ENCODE measurements around the gene VEPH1. TPM values are rescaled to one million over a fixed set of nuclear protein-coding genes. Genes with fewer than 3 reads are reported as not detected.

The VEPH1 gene
- total RNA-seq, 1 experiment from 2014 or later = 0.32 TPM

GRCh38 chr3:157459706-157460105, 43.5 kb downstream of the VEPH1 start:
- ChIA-PET POLR2A (ENCODE audit: low non-redundant PET) (no interaction called here), CTCF (no interaction called here)
- Histone ChIP-seq H3K4me1 (ENCODE audit: insufficient read depth, low read length, poor library complexity, severe bottlenecking) (no peaks in the 10 kb centered on the region), H3K4me3 (ENCODE audit: low read depth, low read length, poor library complexity, severe bottlenecking) (no peak overlapping the region), H3K9me3 (ENCODE audit: low read depth, low read length, poor library complexity, severe bottlenecking) (no peaks in the 10 kb centered on the region), H3K27ac (ENCODE audit: low read depth, low read length, poor library complexity, severe bottlenecking) (no peak overlapping the region), H3K27me3 (replicated peaks; ENCODE audit: insufficient read depth, low read depth, low read length, poor library complexity) (peaks cover 28% of the 10 kb centered on the region), H3K36me3 (ENCODE audit: insufficient read depth, low read length, poor library complexity, severe bottlenecking) (no peaks in the 10 kb centered on the region)
- intact Hi-C loops (cut with micrococcal nuclease; ENCODE audit: unreplicated experiment) = no loop called here
- DNase-seq (ENCODE audit: low spot score) = no peak
- no peak for TF ChIP-seq EZH2 (IDR thresholded peaks at IDR 0.05; ENCODE audit: borderline replicate concordance, low read depth, low read length, poor library complexity, severe bottlenecking)
- no peak for TF ChIP-seq CTCF (conservative IDR thresholded peaks at IDR 0.05; ENCODE audit: low read depth, low read length)
- BruUV-seq (replicated peaks) = no TSS peak

- no peak for DNase-seq (ENCODE audit: low spot score)
- H3K36me3 ChIP-seq (ENCODE audit: insufficient read depth, low read length, poor library complexity, severe bottlenecking) = no peaks in the 10 kb centered on the region
- H3K4me1 ChIP-seq (ENCODE audit: insufficient read depth, low read length, poor library complexity, severe bottlenecking) = no peaks in the 10 kb centered on the region
- TF ChIP-seq CTCF (conservative IDR thresholded peaks at IDR 0.05; ENCODE audit: low read depth, low read length) (no peak), EZH2 (IDR thresholded peaks at IDR 0.05; ENCODE audit: borderline replicate concordance, low read depth, low read length, poor library complexity, severe bottlenecking) (no peak)
- no peak overlapping the region for H3K27ac ChIP-seq (ENCODE audit: low read depth, low read length, poor library complexity, severe bottlenecking)
- peaks cover 19% of the 10 kb centered on the region for H3K27me3 ChIP-seq (replicated peaks; ENCODE audit: insufficient read depth, low read depth, low read length, poor library complexity)
- H3K4me3 ChIP-seq (ENCODE audit: low read depth, low read length, poor library complexity, severe bottlenecking) = no peak overlapping the region
- intact Hi-C loops (cut with micrococcal nuclease; ENCODE audit: unreplicated experiment) = no loop called here
- no TSS peak for BruUV-seq (replicated peaks)
- POLR2A ChIA-PET (ENCODE audit: low non-redundant PET) = no interaction called here
- CTCF ChIA-PET = no interaction called here
- no peaks in the 10 kb centered on the region for H3K9me3 ChIP-seq (ENCODE audit: low read depth, low read length, poor library complexity, severe bottlenecking)
Observed at GRCh38 chr3:157453824-157454223, 49.4 kb downstream of the VEPH1 start.

GRCh38 chr3:157452097-157452496, 51.1 kb downstream of the VEPH1 start:
- intact Hi-C loops (cut with micrococcal nuclease; ENCODE audit: unreplicated experiment) = no loop called here
- TF ChIP-seq EZH2 (IDR thresholded peaks at IDR 0.05; ENCODE audit: borderline replicate concordance, low read depth, low read length, poor library complexity, severe bottlenecking) (no peak), CTCF (conservative IDR thresholded peaks at IDR 0.05; ENCODE audit: low read depth, low read length) (no peak)
- Histone ChIP-seq H3K4me1 (ENCODE audit: insufficient read depth, low read length, poor library complexity, severe bottlenecking) (no peaks in the 10 kb centered on the region), H3K36me3 (ENCODE audit: insufficient read depth, low read length, poor library complexity, severe bottlenecking) (no peaks in the 10 kb centered on the region), H3K9me3 (ENCODE audit: low read depth, low read length, poor library complexity, severe bottlenecking) (no peaks in the 10 kb centered on the region), H3K4me3 (ENCODE audit: low read depth, low read length, poor library complexity, severe bottlenecking) (no peak overlapping the region), H3K27me3 (replicated peaks; ENCODE audit: insufficient read depth, low read depth, low read length, poor library complexity) (peaks cover 6% of the 10 kb centered on the region), H3K27ac (ENCODE audit: low read depth, low read length, poor library complexity, severe bottlenecking) (no peak overlapping the region)
- ChIA-PET CTCF (no interaction called here), POLR2A (ENCODE audit: low non-redundant PET) (no interaction called here)
- BruUV-seq (replicated peaks) = no TSS peak
- DNase-seq (ENCODE audit: low spot score) = no peak

Data from A673 (cell line).